NB4 (cell line): Measurements from ENCODE around the gene VWA2.

ENCODE experiments used
- DNase-seq: peaks from one replicate; pipeline ENCODE4 v3.0.0; 2010; ENCODE audit warnings: low read depth
- H3K4me3 ChIP-seq: one replicate; pipeline ENCODE4 v1.5.1; 2011; ENCODE audit warnings: mild to moderate bottlenecking, low read depth, low read length, moderate library complexity
- MYC ChIP-seq: IDR thresholded peaks from 2 replicates; pipeline ENCODE4 v1.6.1; 2011; ENCODE audit warnings: low read depth, low read length
- POLR2A ChIP-seq: IDR thresholded peaks from 2 replicates; pipeline ENCODE4 v1.6.1; 2011; ENCODE audit warnings: mild to moderate bottlenecking; ENCODE audit not compliant: insufficient read length; ENCODE audit errors: extremely low read depth
- TF ChIP-seq, protein P1 (sequence below): IDR thresholded peaks from one replicate; pipeline ENCODE4 v1.5.1; 2012; ENCODE audit warnings: low read depth, low read length
- TF ChIP-seq, protein P2 (sequence below): IDR thresholded peaks from 2 replicates; pipeline ENCODE4 v1.6.1; 2011; ENCODE audit warnings: low read depth, low read length

The VWA2 gene

GRCh38 chr10:114306116-114306973 lies 67.3 kb downstream of the VWA2 start:
- no peak for TF ChIP-seq POLR2A
- DNase-seq, result no peak
- no peak overlapping the region for H3K4me3 ChIP-seq

DNA sequence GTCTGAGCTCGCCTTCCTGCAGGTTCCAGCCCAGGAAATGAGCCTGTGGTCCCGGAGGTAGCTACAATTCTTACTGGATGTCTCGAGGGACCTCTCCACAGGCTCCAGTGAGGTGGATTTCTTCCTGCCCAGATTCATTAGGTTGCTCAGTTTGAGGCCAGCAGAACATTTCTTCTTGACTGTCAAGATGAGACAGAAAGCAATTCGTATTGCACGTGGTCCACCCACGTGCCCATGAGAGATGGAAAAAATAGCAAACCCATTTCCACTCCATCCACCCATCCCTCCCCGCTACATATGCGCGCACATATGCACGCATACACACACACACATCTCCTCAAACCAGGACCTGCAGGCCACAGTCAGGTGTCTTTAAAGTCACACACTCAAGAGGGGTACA lies 68.7 kb downstream of the VWA2 start:
- no peak overlapping the region for H3K4me3 ChIP-seq
- TF ChIP-seq POLR2A (no peak), MYC (no peak)
- TF ChIP-seq, protein P1, sequence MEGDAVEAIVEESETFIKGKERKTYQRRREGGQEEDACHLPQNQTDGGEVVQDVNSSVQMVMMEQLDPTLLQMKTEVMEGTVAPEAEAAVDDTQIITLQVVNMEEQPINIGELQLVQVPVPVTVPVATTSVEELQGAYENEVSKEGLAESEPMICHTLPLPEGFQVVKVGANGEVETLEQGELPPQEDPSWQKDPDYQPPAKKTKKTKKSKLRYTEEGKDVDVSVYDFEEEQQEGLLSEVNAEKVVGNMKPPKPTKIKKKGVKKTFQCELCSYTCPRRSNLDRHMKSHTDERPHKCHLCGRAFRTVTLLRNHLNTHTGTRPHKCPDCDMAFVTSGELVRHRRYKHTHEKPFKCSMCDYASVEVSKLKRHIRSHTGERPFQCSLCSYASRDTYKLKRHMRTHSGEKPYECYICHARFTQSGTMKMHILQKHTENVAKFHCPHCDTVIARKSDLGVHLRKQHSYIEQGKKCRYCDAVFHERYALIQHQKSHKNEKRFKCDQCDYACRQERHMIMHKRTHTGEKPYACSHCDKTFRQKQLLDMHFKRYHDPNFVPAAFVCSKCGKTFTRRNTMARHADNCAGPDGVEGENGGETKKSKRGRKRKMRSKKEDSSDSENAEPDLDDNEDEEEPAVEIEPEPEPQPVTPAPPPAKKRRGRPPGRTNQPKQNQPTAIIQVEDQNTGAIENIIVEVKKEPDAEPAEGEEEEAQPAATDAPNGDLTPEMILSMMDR, result no peak
- DNase-seq, result no peak

GRCh38 chr10:114308531-114309363 lies 69.7 kb downstream of the VWA2 start:
- TF ChIP-seq, protein P2, sequence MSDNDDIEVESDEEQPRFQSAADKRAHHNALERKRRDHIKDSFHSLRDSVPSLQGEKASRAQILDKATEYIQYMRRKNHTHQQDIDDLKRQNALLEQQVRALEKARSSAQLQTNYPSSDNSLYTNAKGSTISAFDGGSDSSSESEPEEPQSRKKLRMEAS, result no peak
- TF ChIP-seq MYC, result no peak
- TF ChIP-seq, protein P1, result no peak
- no peak for TF ChIP-seq POLR2A
- H3K4me3 ChIP-seq, result no peak overlapping the region
- no peak for DNase-seq

GRCh38 chr10:114309364-114309651 lies 70.3 kb downstream of the VWA2 start:
- no peak overlapping the region for H3K4me3 ChIP-seq
- TF ChIP-seq MYC (no peak), POLR2A (no peak)
- TF ChIP-seq, protein P1, result no peak
- TF ChIP-seq, protein P2, result no peak

DNA sequence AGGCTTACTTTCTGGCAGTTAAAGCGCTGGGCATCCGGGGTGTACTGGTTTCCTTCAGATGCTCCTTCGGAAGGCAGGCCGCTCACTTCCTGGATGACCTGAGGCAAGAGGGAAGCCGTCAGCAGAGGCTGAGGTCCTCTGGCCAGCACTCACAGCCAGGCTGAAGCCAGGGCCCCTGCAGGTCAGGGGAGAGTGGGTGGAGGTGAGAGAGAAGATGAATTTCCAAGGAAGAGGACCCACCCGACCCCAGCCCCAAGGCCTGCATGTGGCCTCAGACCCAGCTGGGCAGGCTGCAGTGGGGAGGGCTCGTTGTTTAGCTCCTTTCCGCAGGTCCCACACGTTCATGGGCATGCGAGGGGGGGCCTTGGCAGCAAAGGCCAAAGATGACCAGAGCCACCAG lies 71.3 kb downstream of the VWA2 start:
- TF ChIP-seq, protein P2, result no peak
- TF ChIP-seq MYC (no peak), POLR2A (no peak)
- TF ChIP-seq, protein P1, result no peak
- H3K4me3 ChIP-seq, result no peak overlapping the region
- no peak for DNase-seq

More at GRCh38 chr10:114309364-114309651, 70.3 kb downstream of the VWA2 start:
- no peak for DNase-seq

DNA sequence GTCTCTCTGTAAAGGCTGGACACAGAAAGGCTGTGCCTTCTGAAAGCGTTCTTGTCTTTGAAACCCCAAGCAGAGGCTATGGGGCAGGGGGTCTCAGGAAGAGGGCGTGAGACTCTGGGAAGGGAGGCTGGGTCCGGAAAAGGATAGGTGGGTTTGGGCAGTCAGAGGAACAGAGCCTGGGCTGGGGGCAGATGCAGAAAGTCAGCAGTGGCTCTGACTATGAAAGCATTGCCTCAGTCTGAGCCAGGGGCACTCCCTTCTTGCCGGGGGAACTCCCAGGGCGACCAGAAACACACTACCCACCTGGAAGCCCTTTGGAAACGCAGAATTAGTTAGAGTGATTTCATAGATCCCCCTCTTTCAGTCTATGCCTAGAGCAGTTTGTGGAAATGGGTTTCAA lies 72.0 kb downstream of the VWA2 start:
- no peak overlapping the region for H3K4me3 ChIP-seq
- no peak for DNase-seq
- TF ChIP-seq POLR2A (no peak), MYC (no peak)
- TF ChIP-seq, protein P1, result no peak
- TF ChIP-seq, protein P2, result no peak
